Measurements from ENCODE around the gene C16orf96. TPM values are rescaled to one million over a fixed set of nuclear protein-coding genes. Genes with fewer than 3 reads are reported as not detected.

Gene C16orf96
- total RNA-seq, 1 experiment from 2014 or later = 0.15 TPM

DNA sequence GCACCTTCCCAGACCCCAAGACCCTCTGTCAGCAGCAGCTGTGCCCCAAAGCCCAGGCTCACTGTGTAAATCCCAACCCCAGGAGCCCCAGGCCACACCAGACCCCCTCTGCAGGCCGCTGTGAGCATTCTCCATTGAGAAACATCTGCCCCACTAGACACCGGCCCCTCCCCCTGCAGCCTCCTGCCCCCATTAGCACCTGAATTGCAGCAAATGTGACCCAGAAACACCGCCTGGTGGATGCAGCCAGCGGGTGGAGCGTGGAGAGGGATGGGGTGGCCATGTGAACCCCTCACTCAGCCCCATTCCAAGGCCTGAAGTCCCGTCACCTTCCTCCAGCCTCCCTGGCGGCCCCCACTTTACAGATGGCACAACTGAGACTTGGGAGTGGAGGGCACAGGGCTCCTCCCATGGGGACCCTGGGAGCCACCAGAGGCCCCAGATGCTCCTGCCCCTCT, 56.4 kb downstream of the C16orf96 start:
- BruUV-seq (replicated peaks) = no TSS peak
- Histone ChIP-seq H3K79me2 (ENCODE audit: low read depth) (peaks cover 46% of the 10 kb centered on the region), H3K4me2 (peak overlapping the region; percentile 89), H3K27me3 (ENCODE audit: insufficient read depth, low read depth) (no peaks in the 10 kb centered on the region), H3K9me3 (ENCODE audit: insufficient read depth, low read depth) (no peaks in the 10 kb centered on the region), H3K36me3 (ENCODE audit: low read depth) (no peaks in the 10 kb centered on the region), H3K9me2 (ENCODE audit: insufficient read depth) (no peaks in the 10 kb centered on the region), H3F3A (ENCODE audit: insufficient read depth, low read depth) (peaks cover 23% of the 10 kb centered on the region), H3K4me3 (peak overlapping the region; percentile 87), H3K4me1 (replicated peaks; ENCODE audit: insufficient read depth) (peaks cover 29% of the 10 kb centered on the region), H3K27ac (no peak overlapping the region), H2AFZ (no peak overlapping the region), H4K20me1 (ENCODE audit: insufficient read depth) (peaks cover 43% of the 10 kb centered on the region)
- intact Hi-C loops (cut with micrococcal nuclease; ENCODE audit: unreplicated experiment) = loop anchor here (2.0 to 10.0 kb wide), 3 partner anchors 102 to 338 kb away; partner anchors contain the start of genes CORO7 and TFAP4
- POLR2A ChIA-PET (ENCODE audit: unreplicated experiment) = interaction anchor here (0.7 kb wide), 2 partner anchors 118 to 138 kb away, joined by 4 to 5 read pairs; no protein-coding TSS in a partner anchor
- CTCF ChIA-PET = interaction anchor here (0.6 to 0.7 kb wide), 2 partner anchors 23 to 64 kb away, joined by 3 to 15 read pairs; no protein-coding TSS in a partner anchor
- DNase-seq = no peak
- TF ChIP-seq EZH2 (IDR thresholded peaks at IDR 0.05; ENCODE audit: low read depth) = no peak

GRCh38 chr16:4612977-4613635, 57.0 kb downstream of the C16orf96 start:
- Histone ChIP-seq H3K27ac (no peak overlapping the region), H3K9me2 (ENCODE audit: insufficient read depth) (no peaks in the 10 kb centered on the region), H3F3A (ENCODE audit: insufficient read depth, low read depth) (peaks cover 23% of the 10 kb centered on the region), H3K4me2 (peak overlapping the region; percentile 89), H4K20me1 (ENCODE audit: insufficient read depth) (peaks cover 43% of the 10 kb centered on the region), H3K4me1 (replicated peaks; ENCODE audit: insufficient read depth) (peaks cover 35% of the 10 kb centered on the region), H3K79me2 (ENCODE audit: low read depth) (peaks cover 52% of the 10 kb centered on the region), H3K27me3 (ENCODE audit: insufficient read depth, low read depth) (no peaks in the 10 kb centered on the region), H3K4me3 (peak overlapping the region; percentile 87), H3K9me3 (ENCODE audit: insufficient read depth, low read depth) (no peaks in the 10 kb centered on the region), H3K36me3 (ENCODE audit: low read depth) (no peaks in the 10 kb centered on the region), H2AFZ (no peak overlapping the region)
- POLR2A ChIA-PET (ENCODE audit: unreplicated experiment) = interaction anchor here (0.5 to 0.7 kb wide), 3 partner anchors 78 to 138 kb away, joined by 4 to 19 read pairs (median 5); no protein-coding TSS in a partner anchor
- peak; percentile 81 to 83 for DNase-seq
- TSS peak; percentile 30 for BruUV-seq (replicated peaks)
- intact Hi-C loops (cut with micrococcal nuclease; ENCODE audit: unreplicated experiment) = loop anchor here (2.0 to 10.0 kb wide), 3 partner anchors 102 to 338 kb away; partner anchors contain the start of genes CORO7 and TFAP4
- CTCF ChIA-PET = interaction anchor here (0.6 to 0.7 kb wide), 2 partner anchors 10 to 11 kb away, joined by 3 read pairs; partner anchors contain the start of gene MGRN1
- TF ChIP-seq, protein P1, sequence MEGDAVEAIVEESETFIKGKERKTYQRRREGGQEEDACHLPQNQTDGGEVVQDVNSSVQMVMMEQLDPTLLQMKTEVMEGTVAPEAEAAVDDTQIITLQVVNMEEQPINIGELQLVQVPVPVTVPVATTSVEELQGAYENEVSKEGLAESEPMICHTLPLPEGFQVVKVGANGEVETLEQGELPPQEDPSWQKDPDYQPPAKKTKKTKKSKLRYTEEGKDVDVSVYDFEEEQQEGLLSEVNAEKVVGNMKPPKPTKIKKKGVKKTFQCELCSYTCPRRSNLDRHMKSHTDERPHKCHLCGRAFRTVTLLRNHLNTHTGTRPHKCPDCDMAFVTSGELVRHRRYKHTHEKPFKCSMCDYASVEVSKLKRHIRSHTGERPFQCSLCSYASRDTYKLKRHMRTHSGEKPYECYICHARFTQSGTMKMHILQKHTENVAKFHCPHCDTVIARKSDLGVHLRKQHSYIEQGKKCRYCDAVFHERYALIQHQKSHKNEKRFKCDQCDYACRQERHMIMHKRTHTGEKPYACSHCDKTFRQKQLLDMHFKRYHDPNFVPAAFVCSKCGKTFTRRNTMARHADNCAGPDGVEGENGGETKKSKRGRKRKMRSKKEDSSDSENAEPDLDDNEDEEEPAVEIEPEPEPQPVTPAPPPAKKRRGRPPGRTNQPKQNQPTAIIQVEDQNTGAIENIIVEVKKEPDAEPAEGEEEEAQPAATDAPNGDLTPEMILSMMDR (conservative IDR thresholded peaks at IDR 0.05) = no peak
- TF ChIP-seq EZH2 (IDR thresholded peaks at IDR 0.05; ENCODE audit: low read depth) = no peak

GRCh38 chr16:4613636-4614570, 57.8 kb downstream of the C16orf96 start:
- no peak for DNase-seq
- Histone ChIP-seq H3K27ac (peak overlapping the region; percentile 25; the same call in 1 of the 2 replicates), H2AFZ (peak overlapping the region; percentile 90; the same call in 1 of the 2 replicates), H3F3A (ENCODE audit: insufficient read depth, low read depth) (peaks cover 23% of the 10 kb centered on the region), H3K4me1 (replicated peaks; ENCODE audit: insufficient read depth) (peaks cover 42% of the 10 kb centered on the region), H4K20me1 (ENCODE audit: insufficient read depth) (peaks cover 43% of the 10 kb centered on the region), H3K27me3 (ENCODE audit: insufficient read depth, low read depth) (no peaks in the 10 kb centered on the region), H3K4me3 (peak overlapping the region; percentile 87), H3K79me2 (ENCODE audit: low read depth) (peaks cover 58% of the 10 kb centered on the region), H3K4me2 (peak overlapping the region; percentile 89), H3K9me3 (ENCODE audit: insufficient read depth, low read depth) (no peaks in the 10 kb centered on the region), H3K36me3 (ENCODE audit: low read depth) (no peaks in the 10 kb centered on the region), H3K9me2 (ENCODE audit: insufficient read depth) (no peaks in the 10 kb centered on the region)
- intact Hi-C loops (cut with micrococcal nuclease; ENCODE audit: unreplicated experiment) = loop anchor here (2.0 to 10.0 kb wide), 3 partner anchors 103 to 339 kb away; partner anchors contain the start of genes CORO7 and TFAP4
- ChIA-PET CTCF (interaction anchor here (0.6 to 0.7 kb wide), 2 partner anchors 10 to 11 kb away, joined by 3 read pairs; partner anchors contain the start of gene MGRN1), POLR2A (ENCODE audit: unreplicated experiment) (interaction anchor here (0.5 to 0.6 kb wide), 2 partner anchors 79 to 121 kb away, joined by 7 to 19 read pairs; no protein-coding TSS in a partner anchor)
- no TSS peak for BruUV-seq (replicated peaks)
- TF ChIP-seq, protein P1 (conservative IDR thresholded peaks at IDR 0.05) = no peak
- TF ChIP-seq EZH2 (IDR thresholded peaks at IDR 0.05; ENCODE audit: low read depth) = no peak
